Activated T-cell treated with anti-CD3 and anti-CD28 coated beads, Interleukin-2, amount 50 U/mL, for 4 hours (primary cell): Measurements from ENCODE around the gene BRD7. TPM values are rescaled to one million over a fixed set of nuclear protein-coding genes. Genes with fewer than 3 reads are reported as not detected.

Experiments used
- ATAC-seq, 2 donors: fragments of 200-7000 bp; cut with Tn5 transposase; one replicate each; pipeline ENCODE4 v1.10.0; 2021
- DNase-seq: peaks from one replicate; pipeline ENCODE4 v3.0.0-alpha.2; 2020
- H3K27me3 Mint-ChIP-seq: one replicate; pipeline ENCODE4 v1.8.0; 2021; ENCODE audit warnings: low read depth, mixed read lengths
- H3K36me3 Mint-ChIP-seq: one replicate; pipeline ENCODE4 v1.8.0; 2022; ENCODE audit warnings: mixed read lengths; ENCODE audit not compliant: insufficient read depth
- H3K4me1 Mint-ChIP-seq: one replicate; pipeline ENCODE4 v1.8.0; 2021; ENCODE audit warnings: low read depth, mixed read lengths
- H3K4me3 Mint-ChIP-seq: one replicate; pipeline ENCODE4 v1.8.0; 2021; ENCODE audit warnings: mild to moderate bottlenecking, moderate library complexity, mixed read lengths
- H3K9me3 Mint-ChIP-seq: one replicate; pipeline ENCODE4 v1.8.0; 2021; ENCODE audit warnings: mixed read lengths
- total RNA-seq, 3 donors: library from RNA; stranded (reverse); gene quantifications; one replicate each; pipeline ENCODE4 v1.2.1, GENCODE V29; 2021

BRD7 gene
- total RNA-seq, 3 donors from 2014 or later = 87.1 to 91.1 (median 91.0) TPM

DNA sequence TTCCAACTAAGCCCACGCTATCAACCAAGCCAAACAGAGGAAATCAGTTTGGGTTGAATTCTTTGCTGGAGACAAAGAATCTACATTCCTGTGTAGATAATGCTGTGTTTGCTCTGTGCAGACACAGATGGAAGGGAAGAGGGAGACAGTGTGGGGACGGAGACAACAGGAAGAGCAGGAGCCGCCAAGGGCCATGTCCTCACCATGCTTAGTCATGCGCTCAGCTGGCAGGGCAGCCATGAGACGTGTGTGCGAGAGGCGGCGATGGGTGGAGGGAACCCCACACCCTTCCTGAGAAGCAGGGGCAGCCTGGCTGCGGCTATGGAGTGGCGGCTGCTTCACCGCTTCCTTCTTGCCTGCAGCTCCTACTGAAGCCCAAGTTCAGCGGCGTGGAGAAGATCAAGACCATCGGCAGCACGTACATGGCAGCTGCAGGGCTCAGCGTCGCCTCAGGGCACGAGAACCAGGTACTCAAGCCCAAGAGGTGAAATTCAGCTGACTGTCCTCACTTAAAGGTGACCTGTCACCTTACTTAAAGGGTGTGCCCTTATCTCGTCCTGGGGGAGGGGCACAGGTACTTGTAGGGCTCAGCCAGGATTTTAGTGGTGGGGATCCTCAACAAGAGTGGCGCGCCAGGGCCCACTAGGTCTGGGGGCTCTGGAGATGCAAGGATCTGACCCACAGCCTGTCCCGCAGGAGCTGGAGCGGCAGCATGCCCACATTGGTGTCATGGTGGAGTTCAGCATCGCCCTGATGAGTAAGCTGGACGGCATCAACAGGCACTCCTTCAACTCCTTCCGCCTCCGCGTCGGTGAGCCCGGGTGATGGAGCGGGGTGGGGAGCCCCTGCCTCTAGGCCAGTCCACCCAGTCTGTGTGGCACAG lies 55.0 kb downstream of the BRD7 start:
- ATAC-seq (peak; percentile 57 to 75), DNase-seq (peak; percentile 49)
- no peaks in the 10 kb centered on the region for H3K9me3 Mint-ChIP-seq
- no peaks in the 10 kb centered on the region for H3K27me3 Mint-ChIP-seq
- H3K36me3 Mint-ChIP-seq = peaks cover 31% of the 10 kb centered on the region
- H3K4me3 Mint-ChIP-seq = no peak overlapping the region
- peaks cover 21% of the 10 kb centered on the region for H3K4me1 Mint-ChIP-seq

DNA sequence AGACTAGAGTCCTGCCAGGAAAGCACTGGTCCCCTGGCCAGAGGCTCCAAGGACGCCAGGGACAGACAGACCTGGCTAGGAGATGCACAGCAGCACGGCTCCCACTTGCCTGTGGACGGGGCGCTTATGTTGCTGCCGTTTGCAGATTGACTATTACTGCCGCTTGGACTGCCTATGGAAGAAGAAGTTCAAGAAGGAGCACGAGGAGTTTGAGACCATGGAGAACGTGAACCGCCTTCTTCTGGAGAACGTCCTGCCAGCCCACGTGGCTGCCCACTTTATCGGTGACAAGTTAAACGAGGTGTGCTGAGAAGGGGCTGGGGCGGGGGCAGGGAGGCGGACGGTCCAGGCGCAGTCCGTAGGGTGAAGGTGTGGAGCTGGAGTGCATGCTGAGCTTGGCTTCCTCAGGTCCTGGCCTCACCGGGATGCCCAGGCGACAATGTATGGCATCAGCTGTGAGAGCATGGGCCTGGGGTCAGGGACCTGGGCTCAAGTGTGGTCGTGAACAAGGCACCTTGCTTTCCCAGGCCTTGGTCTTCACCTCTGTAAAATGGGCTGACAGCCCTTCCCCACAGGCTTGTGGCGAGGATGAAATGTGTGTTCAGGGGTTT lies 56.8 kb downstream of the BRD7 start:
- H3K9me3 Mint-ChIP-seq = no peaks in the 10 kb centered on the region
- H3K36me3 Mint-ChIP-seq = peaks cover 23% of the 10 kb centered on the region
- no peak for ATAC-seq
- no peak for DNase-seq
- H3K4me1 Mint-ChIP-seq = peaks cover 15% of the 10 kb centered on the region
- H3K27me3 Mint-ChIP-seq = no peaks in the 10 kb centered on the region
- no peak overlapping the region for H3K4me3 Mint-ChIP-seq

DNA sequence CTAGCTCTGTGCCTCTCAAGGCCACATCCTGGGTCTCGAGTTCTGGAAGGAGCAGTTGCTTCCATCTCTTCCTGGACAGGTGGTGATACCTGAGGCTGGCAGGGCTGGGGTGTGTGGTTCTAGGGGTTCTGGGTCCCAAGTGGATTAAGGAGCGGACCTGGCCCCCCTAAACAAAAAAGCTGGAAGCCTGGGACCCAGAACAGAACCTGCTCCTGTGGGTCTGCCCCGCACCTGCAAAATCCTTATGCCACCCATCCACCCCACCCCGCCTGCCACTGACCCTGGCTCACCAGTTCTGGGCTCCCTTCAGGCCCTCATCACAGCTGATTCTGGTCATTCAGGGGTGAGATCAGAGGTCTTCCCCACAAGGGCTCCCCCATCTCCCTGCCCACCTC lies 57.7 kb downstream of the BRD7 start:
- no peak overlapping the region for H3K4me3 Mint-ChIP-seq
- no peaks in the 10 kb centered on the region for H3K27me3 Mint-ChIP-seq
- no peaks in the 10 kb centered on the region for H3K9me3 Mint-ChIP-seq
- H3K36me3 Mint-ChIP-seq = peaks cover 25% of the 10 kb centered on the region
- no peak for DNase-seq
- no peak for ATAC-seq
- H3K4me1 Mint-ChIP-seq = peaks cover 15% of the 10 kb centered on the region

DNA sequence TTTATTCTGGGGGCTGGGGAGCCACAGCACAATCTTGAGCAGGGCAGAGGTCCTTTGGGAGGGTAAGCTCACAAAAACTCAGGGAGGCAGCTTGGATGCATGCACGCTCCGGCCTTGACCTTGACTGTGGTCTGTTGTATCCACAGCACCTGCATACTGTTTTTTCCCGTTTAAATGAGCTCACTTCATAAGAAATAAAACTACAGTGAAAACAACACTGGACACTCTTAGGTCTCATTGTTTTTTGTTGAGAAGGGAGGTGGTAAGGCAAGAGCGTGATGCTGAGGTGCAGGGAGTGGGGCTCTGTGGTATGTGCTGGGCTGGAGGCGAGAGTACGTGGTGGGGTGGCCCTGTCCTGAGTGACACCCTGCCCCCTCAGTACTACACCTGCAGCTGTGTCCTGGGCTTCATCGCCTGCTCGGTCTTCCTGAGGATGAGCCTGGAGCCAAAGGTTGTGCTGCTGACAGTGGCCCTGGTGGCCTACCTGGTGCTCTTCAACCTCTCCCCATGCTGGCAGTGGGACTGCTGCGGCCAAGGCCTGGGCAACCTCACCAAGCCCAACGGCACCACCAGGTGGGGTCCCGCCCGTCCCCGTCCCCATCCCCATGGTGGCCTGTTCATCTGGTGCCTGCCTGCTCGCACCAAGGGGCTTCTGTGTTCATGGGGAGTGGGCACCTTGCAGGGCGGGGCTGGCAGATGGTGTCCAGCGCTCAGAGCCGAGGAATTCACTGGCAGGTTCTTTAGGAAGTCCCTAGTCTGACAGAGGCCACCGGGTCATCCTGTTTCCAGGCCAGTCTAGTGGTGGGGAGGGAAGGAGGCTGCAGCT lies 58.3 kb downstream of the BRD7 start:
- DNase-seq = no peak
- no peak for ATAC-seq
- H3K9me3 Mint-ChIP-seq = no peaks in the 10 kb centered on the region
- peaks cover 15% of the 10 kb centered on the region for H3K4me1 Mint-ChIP-seq
- H3K36me3 Mint-ChIP-seq = peaks cover 25% of the 10 kb centered on the region
- H3K27me3 Mint-ChIP-seq = no peaks in the 10 kb centered on the region
- no peak overlapping the region for H3K4me3 Mint-ChIP-seq

DNA sequence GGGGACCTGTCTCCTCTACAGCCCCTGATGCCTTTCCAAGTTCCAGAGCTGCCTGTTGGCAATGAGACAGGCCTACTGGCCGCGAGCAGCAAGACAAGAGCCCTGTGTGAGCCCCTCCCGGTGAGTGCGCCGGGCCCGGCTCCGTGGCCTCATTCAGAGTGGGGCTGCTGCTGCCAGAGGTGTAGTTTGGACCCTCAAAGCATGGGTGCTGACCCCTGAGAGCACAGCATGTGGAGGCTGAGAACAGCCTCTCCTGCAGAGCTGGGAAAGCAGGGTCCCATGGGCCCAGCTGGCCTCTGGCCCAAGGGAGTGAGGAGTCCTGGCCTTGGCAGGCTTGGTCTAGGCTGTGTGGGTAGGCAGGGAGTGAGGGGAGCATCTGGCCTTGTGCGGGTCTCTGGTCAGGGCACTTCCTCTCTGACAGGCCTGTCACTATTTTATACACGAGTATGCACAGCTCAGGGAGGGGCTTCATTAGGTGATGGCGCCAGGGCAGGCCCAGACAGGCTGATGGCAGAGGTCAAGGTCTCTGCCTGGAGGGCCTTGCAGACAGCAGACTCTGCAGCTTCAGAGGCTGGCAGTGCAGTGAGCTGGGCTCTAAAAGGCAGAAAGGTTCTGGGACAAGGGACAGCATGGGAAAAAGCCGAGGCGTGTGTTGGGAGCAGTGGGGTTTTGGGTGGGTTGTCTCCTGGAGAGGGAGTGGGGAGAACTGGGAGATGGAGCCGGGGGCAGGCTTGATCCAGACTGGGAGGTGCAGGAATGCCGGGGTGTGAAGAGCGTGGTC lies 59.1 kb downstream of the BRD7 start:
- Mint-ChIP-seq H3K9me3 (no peaks in the 10 kb centered on the region), H3K4me3 (no peak overlapping the region), H3K27me3 (no peaks in the 10 kb centered on the region), H3K4me1 (peaks cover 12% of the 10 kb centered on the region), H3K36me3 (peaks cover 20% of the 10 kb centered on the region)
- ATAC-seq = no peak
- no peak for DNase-seq

DNA sequence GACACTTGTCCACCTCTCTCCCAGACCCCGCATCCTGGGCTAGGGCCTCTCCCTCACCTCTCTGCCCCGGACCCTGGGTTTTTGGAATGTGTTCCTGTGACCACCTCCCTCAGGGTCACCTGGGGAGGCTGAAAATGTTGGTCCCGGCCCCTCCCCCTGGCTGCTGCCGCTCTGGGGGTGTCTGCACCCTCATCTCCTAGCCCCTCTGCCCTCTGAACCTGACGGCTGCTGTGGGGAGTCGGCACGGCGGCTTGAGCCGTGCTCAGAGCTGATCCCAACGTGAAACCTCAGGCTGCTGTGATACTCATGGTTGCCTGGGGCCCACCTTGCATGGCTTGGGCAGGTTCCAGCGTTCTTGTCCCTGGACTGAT lies 59.6 kb downstream of the BRD7 start:
- H3K9me3 Mint-ChIP-seq = no peaks in the 10 kb centered on the region
- no peak overlapping the region for H3K4me3 Mint-ChIP-seq
- peaks cover 12% of the 10 kb centered on the region for H3K4me1 Mint-ChIP-seq
- no peaks in the 10 kb centered on the region for H3K27me3 Mint-ChIP-seq
- DNase-seq (no peak), ATAC-seq (no peak)
- peaks cover 20% of the 10 kb centered on the region for H3K36me3 Mint-ChIP-seq

DNA sequence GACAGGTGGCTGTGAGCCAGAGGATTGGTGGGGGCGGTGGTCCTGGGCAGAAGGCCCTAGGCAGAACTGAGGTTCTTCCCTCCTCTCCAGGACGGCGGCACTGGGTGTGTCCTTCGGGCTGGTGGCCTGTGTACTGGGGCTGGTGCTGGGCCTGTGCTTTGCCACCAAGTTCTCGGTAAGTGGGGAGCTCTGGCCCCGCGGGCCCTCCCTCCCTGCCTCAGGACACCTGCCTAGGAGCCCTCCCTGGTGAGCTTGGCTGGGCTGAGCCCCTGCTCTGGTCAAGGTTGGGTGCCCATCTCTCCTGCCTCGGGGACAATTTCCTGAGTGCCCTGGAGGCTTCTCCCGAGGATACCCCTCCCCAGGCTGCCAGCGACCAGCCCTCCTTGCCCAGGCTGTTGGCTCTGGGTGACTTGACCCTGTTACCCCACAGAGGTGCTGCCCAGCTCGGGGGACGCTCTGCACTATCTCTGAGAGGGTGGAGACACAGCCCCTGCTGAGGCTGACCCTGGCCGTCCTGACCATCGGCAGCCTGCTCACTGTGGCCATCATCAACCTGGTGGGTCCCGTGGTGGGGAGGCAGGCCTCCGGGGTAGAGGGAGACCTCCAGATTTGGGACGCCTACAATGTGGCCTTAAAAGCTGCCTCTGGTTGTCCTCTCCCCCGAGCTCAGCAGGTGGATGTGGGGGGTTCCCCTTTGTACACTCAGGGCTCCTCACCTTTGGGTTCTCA lies 60.4 kb downstream of the BRD7 start:
- H3K4me3 Mint-ChIP-seq = no peak overlapping the region
- H3K4me1 Mint-ChIP-seq = peaks cover 8% of the 10 kb centered on the region
- no peaks in the 10 kb centered on the region for H3K9me3 Mint-ChIP-seq
- H3K27me3 Mint-ChIP-seq = no peaks in the 10 kb centered on the region
- no peak for ATAC-seq
- DNase-seq = no peak
- H3K36me3 Mint-ChIP-seq = peaks cover 16% of the 10 kb centered on the region

DNA sequence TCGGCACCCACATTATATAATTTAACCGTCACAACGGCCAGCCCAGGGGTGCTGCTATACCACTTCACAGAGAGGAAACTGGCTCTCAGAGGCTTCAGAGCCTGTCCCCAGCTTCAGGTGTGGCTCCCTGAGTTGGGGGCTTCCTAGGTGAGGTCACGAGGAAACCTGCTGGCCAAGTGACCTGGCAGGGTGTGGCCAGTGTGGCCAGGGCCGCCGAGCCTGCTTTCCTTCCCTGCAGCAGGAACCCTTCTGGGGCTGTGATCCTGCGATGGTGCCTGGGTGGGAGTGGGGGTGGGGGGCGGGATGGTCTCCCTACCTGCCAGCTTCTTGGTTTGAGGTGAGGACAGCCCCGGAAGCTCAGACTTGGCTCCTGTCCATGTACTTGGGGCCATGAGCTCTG lies 62.5 kb downstream of the BRD7 start:
- no peak for DNase-seq
- ATAC-seq = no peak
- H3K9me3 Mint-ChIP-seq = no peaks in the 10 kb centered on the region
- no peaks in the 10 kb centered on the region for H3K4me1 Mint-ChIP-seq
- H3K36me3 Mint-ChIP-seq = peaks cover 21% of the 10 kb centered on the region
- H3K27me3 Mint-ChIP-seq = no peaks in the 10 kb centered on the region
- no peak overlapping the region for H3K4me3 Mint-ChIP-seq

DNA sequence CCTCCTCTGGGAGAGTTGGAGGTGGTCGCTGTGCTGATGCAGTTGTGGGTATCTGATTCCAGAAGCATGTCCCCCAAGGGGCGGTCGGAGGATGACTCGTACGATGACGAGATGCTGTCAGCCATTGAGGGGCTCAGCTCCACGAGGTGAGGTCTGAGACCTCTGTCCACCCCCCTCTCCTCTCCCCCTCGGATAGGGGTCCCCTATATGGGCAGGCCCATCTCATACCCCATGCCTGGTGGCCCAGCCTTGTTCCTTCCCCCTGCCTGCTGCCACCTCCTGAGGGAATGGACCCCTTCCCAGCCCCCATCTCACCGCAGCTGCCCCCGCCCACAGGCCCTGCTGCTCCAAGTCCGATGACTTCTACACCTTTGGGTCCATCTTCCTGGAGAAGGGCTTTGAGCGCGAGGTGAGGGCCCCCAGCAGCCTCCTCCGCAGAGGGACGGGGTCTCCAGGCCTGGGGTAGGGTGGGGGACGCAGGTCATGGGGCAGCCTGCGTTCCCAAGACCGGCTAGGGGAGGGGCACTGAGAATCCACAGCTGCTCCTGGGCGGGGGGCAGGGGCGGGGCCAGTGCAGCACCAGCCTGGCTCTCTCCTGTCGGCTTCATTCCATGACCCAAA lies 63.2 kb downstream of the BRD7 start:
- ATAC-seq (no peak), DNase-seq (no peak)
- no peaks in the 10 kb centered on the region for H3K4me1 Mint-ChIP-seq

DNA sequence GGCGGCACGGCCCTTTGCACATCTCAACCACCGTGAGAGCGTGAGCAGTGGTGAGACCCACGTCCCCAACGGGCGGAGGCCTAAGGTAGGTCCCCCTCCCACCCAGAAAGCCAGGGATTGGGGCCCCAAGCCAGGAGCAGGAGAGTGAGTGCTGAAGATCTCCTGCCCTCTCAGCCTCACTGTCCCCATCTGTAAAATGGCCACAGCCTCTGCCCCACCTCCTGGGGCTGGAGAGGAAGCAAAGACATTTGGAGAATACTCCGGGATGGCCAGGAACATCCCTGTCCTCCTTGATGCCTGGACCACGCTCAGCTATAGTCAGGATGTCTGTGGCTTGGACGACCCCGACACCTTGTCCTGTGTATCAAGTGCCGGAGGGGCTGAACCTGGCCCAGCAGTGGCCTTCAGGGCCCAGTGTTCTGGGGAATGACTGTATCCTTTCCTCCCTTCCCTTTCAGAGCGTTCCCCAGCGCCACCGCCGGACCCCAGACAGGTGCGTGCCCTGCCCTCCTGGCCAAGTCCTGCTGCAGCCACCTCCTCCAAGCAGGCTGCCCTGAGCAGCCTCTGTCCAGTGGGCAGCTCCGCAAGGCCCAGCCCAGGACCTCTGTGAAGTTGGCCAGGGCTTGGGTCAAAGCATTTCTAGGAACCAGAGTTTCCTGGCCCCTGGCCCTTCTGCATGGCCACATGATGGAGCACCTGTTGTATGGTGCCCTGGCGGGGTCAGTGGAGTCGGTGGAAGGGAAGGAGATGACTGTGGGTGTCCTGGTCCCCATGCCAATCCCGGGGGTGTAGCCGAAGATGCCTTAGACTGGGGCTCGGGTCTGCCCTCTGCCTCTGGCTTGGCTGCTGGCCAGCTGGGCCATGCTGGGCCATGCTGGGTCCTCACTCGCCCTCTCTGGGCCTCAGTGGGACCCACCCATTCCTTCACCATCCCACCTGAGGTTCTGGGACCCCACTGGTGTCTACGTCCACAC lies 64.0 kb downstream of the BRD7 start:
- Mint-ChIP-seq H3K9me3 (no peaks in the 10 kb centered on the region), H3K36me3 (peaks cover 15% of the 10 kb centered on the region), H3K4me1 (no peaks in the 10 kb centered on the region), H3K27me3 (no peaks in the 10 kb centered on the region), H3K4me3 (no peak overlapping the region)
- DNase-seq (peak; percentile 2), ATAC-seq (no peak)

More for the DNA sequence above, 63.2 kb downstream of the BRD7 start:
- Mint-ChIP-seq H3K27me3 (no peaks in the 10 kb centered on the region), H3K36me3 (peaks cover 21% of the 10 kb centered on the region), H3K9me3 (no peaks in the 10 kb centered on the region), H3K4me3 (no peak overlapping the region)

DNA sequence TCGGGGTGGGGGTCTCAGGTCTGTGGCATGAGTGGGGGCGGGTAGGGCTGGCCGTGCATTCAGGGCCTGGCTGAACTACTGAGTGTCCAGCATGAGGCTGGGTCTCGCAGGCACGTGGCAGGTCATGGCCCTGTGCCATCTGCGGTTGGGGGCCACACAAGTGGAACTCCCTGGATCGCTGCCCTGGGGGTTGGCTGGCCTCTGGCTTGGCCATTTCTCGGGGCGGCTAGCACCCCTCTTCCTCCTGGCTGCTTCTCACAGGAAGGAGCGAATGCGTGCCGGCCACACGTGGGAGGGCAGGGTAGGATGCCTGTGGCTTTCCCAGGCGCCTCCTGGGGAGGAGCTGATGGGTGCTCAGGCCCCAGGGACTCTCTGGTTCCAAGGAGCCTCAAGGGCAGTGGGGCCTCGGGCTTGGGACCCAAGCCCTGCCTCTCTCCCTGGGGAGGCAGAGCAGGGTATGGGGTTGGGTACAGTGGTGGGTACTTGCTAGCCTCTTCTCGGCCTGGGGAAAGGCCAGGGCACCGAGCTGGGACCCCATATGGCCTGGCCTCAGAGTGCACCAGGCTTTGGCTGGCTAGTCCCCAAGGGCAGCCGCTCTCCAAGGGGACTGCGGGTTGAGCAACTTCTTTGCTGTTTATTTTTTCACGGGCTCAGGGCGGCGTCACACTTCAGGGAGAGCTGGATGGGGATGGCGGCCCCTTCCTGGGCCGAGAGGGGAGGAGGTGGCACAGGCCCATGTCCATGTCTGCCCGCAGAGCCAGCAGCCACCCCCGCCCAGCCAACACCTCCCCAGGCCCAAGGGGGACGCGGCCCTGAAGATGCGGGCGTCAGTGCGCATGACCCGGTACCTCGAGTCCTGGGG lies 65.0 kb downstream of the BRD7 start:
- Mint-ChIP-seq H3K27me3 (no peaks in the 10 kb centered on the region), H3K4me3 (no peak overlapping the region), H3K36me3 (peaks cover 15% of the 10 kb centered on the region), H3K9me3 (no peaks in the 10 kb centered on the region), H3K4me1 (no peaks in the 10 kb centered on the region)
- ATAC-seq = no peak
- peak; percentile 4 for DNase-seq
